ENCODE results near the gene BIRC3.

Gene BIRC3

GRCh38 chr11:102346456-102346747 is 29.1 kb downstream of the BIRC3 start:
- H3F3A ChIP-seq (ENCODE audit: insufficient read depth, low read length), result no peaks in the 10 kb centered on the region; the same call in 1 of the 2 replicates
- TF ChIP-seq EZH2 (IDR thresholded peaks at IDR 0.05; ENCODE audit: borderline replicate concordance, low read length) (no peak), CTCF (IDR thresholded peaks at IDR 0.05; ENCODE audit: low read length) (no peak)
- H3K27me3 ChIP-seq (ENCODE audit: insufficient read depth, low read length), result no peaks in the 10 kb centered on the region
- H2AFZ ChIP-seq (ENCODE audit: low read length), result peak overlapping the region; percentile 69
- H3K9me2 ChIP-seq (ENCODE audit: low read depth, low read length), result no peaks in the 10 kb centered on the region
- H4K20me1 ChIP-seq (ENCODE audit: insufficient read depth, low read length), result no peaks in the 10 kb centered on the region
- peaks cover 48% of the 10 kb centered on the region for H3K4me1 ChIP-seq (ENCODE audit: insufficient read depth, low read length, severe bottlenecking)
- H3K79me2 ChIP-seq (ENCODE audit: insufficient read depth, low read length), result peaks cover 40% of the 10 kb centered on the region
- peak overlapping the region; percentile 72 for H3K4me2 ChIP-seq (ENCODE audit: low read length)
- H3K9me3 ChIP-seq (ENCODE audit: low read length), result no peaks in the 10 kb centered on the region
- peak overlapping the region; percentile 87 for H3K27ac ChIP-seq (ENCODE audit: low read depth, low read length, poor library complexity, severe bottlenecking)
- H3K4me3 ChIP-seq (ENCODE audit: low read depth, low read length, poor library complexity, severe bottlenecking), result peak overlapping the region; percentile 82
- peaks cover 16% of the 10 kb centered on the region for H3K36me3 ChIP-seq (ENCODE audit: insufficient read depth, low read length)
- peak overlapping the region; percentile 98 for H3K9ac ChIP-seq (ENCODE audit: low read length)

GRCh38 chr11:102346748-102347461 is 29.6 kb downstream of the BIRC3 start, which contains the start of gene BIRC2:
Gene BIRC2 (plus strand): TSS chr11:102347214. CDS start chr11:102349855, 2,641 bp downstream.
- H3K4me1 ChIP-seq (ENCODE audit: insufficient read depth, low read length, severe bottlenecking), result peaks cover 45% of the 10 kb centered on the region
- no peaks in the 10 kb centered on the region for H3K27me3 ChIP-seq (ENCODE audit: insufficient read depth, low read length)
- peak within 1 kb of the TSS; percentile 69 for H2AFZ ChIP-seq (ENCODE audit: low read length)
- no peak for TF ChIP-seq EZH2 (IDR thresholded peaks at IDR 0.05; ENCODE audit: borderline replicate concordance, low read length)
- peak; percentile 59 for TF ChIP-seq CTCF (IDR thresholded peaks at IDR 0.05; ENCODE audit: low read length)
- no peaks in the 10 kb centered on the region for H3K9me3 ChIP-seq (ENCODE audit: low read length)
- H3K27ac ChIP-seq (ENCODE audit: low read depth, low read length, poor library complexity, severe bottlenecking), result peak within 1 kb of the TSS; percentile 87
- H3F3A ChIP-seq (ENCODE audit: insufficient read depth, low read length), result no peaks in the 10 kb centered on the region; the same call in 1 of the 2 replicates
- peak within 1 kb of the TSS; percentile 82 for H3K4me3 ChIP-seq (ENCODE audit: low read depth, low read length, poor library complexity, severe bottlenecking)
- H4K20me1 ChIP-seq (ENCODE audit: insufficient read depth, low read length), result no peaks in the 10 kb centered on the region
- H3K9ac ChIP-seq (ENCODE audit: low read length), result peak within 1 kb of the TSS; percentile 98
- H3K9me2 ChIP-seq (ENCODE audit: low read depth, low read length), result no peaks in the 10 kb centered on the region
- H3K36me3 ChIP-seq (ENCODE audit: insufficient read depth, low read length), result peaks cover 20% of the 10 kb centered on the region
- peaks cover 40% of the 10 kb centered on the region for H3K79me2 ChIP-seq (ENCODE audit: insufficient read depth, low read length)
- peak within 1 kb of the TSS; percentile 72 for H3K4me2 ChIP-seq (ENCODE audit: low read length)

GRCh38 chr11:102347462-102348370 is 30.4 kb downstream of the BIRC3 start:
- TF ChIP-seq CTCF (IDR thresholded peaks at IDR 0.05; ENCODE audit: low read length) (no peak), EZH2 (IDR thresholded peaks at IDR 0.05; ENCODE audit: borderline replicate concordance, low read length) (no peak)
- no peaks in the 10 kb centered on the region for H3K9me2 ChIP-seq (ENCODE audit: low read depth, low read length)
- peaks cover 45% of the 10 kb centered on the region for H3K4me1 ChIP-seq (ENCODE audit: insufficient read depth, low read length, severe bottlenecking)

More at GRCh38 chr11:102347462-102348370, 30.4 kb downstream of the BIRC3 start:
- Histone ChIP-seq H3K9me3 (ENCODE audit: low read length) (no peaks in the 10 kb centered on the region), H3F3A (ENCODE audit: insufficient read depth, low read length) (no peaks in the 10 kb centered on the region; the same call in 1 of the 2 replicates), H2AFZ (ENCODE audit: low read length) (no peak overlapping the region), H3K27me3 (ENCODE audit: insufficient read depth, low read length) (no peaks in the 10 kb centered on the region), H3K79me2 (ENCODE audit: insufficient read depth, low read length) (peaks cover 40% of the 10 kb centered on the region), H3K27ac (ENCODE audit: low read depth, low read length, poor library complexity, severe bottlenecking) (peak overlapping the region; percentile 87), H3K4me3 (ENCODE audit: low read depth, low read length, poor library complexity, severe bottlenecking) (peak overlapping the region; percentile 82), H3K36me3 (ENCODE audit: insufficient read depth, low read length) (peaks cover 21% of the 10 kb centered on the region), H4K20me1 (ENCODE audit: insufficient read depth, low read length) (no peaks in the 10 kb centered on the region), H3K4me2 (ENCODE audit: low read length) (peak overlapping the region; percentile 72), H3K9ac (ENCODE audit: low read length) (peak overlapping the region; percentile 98)

All from OCI-LY1 (cell line).